Esophagus muscularis mucosa (tissue), 4 donors: ENCODE measurements around the gene LDLRAD3. TPM values are rescaled to one million over a fixed set of nuclear protein-coding genes. Genes with fewer than 3 reads are reported as not detected.

Source experiments
- DNase-seq: peaks from one replicate; pipeline ENCODE4 v3.0.0-alpha.2; 2017; ENCODE audit errors: extremely low spot score
- H3K27ac ChIP-seq, 4 donors: fragments of 200-600 bp; sonication (generic); replicated peaks in 1 of 4; 1 replicate in 3 of 4; 2 replicates in 1 of 4; pipeline ENCODE4 v1.5.1; 2016 to 2019; ENCODE audit warnings: mild to moderate bottlenecking in 1 of 4
- H3K27me3 ChIP-seq, 4 donors: fragments of 200-600 bp; sonication (generic); one replicate each; pipeline versions ENCODE4 v1.5.1 to v1.6.0; 2016 to 2019
- H3K36me3 ChIP-seq, 4 donors: fragments of 200-600 bp; sonication (generic); one replicate each; pipeline ENCODE4 v1.5.1; 2016 to 2019
- H3K4me1 ChIP-seq, 4 donors: fragments of 200-600 bp; sonication (generic); one replicate each; pipeline ENCODE4 v1.5.1; 2016 to 2019
- H3K4me3 ChIP-seq, 4 donors: fragments of 200-600 bp; sonication (generic); 1 replicate in 2 of 4; 2 replicates in 2 of 4; pipeline ENCODE4 v1.5.1; 2016 to 2019; ENCODE audit warnings: mild to moderate bottlenecking in 4 of 4, moderate library complexity in 1 of 4
- H3K9me3 ChIP-seq, 4 donors: fragments of 200-600 bp; sonication (generic); 1 replicate in 3 of 4; 2 replicates in 1 of 4; pipeline ENCODE4 v1.5.1; 2016 to 2019
- EP300 ChIP-seq: sonication (generic); formaldehyde crosslinking; IDR thresholded peaks from one replicate; pipeline ENCODE4 v1.6.1; 2017; ENCODE audit warnings: antibody characterized with exemption
- POLR2A ChIP-seq: fragments of 450-650 bp; IDR thresholded peaks from one replicate; pipeline ENCODE4 v1.6.1; 2017; ENCODE audit warnings: antibody characterized with exemption, moderate library complexity, mild to moderate bottlenecking, low read depth
- POLR2AphosphoS5 ChIP-seq, 2 donors: sonication (generic); formaldehyde crosslinking; IDR thresholded peaks; one replicate each; pipeline ENCODE4 v1.6.1; 2017; ENCODE audit warnings: antibody characterized with exemption in 2 of 2
- whole genome bisulfite sequencing: methylation state at CpG from one replicate; pipeline ENCODE4 v1.1.5; 2018; 5-methylcytosine and 5-hydroxymethylcytosine counted together
- intact Hi-C: fragments of 100-400 bp; cut with DNase I; formaldehyde crosslinking; loops from one replicate; pipeline ENCODE4 v1.15.1; 2023
- total RNA-seq, 4 donors: library from RNA; depleted of rRNA; stranded (reverse); fragments of >200 nt; gene quantifications; one replicate each; pipeline versions ENCODE4 v1.1.0 to v1.2.1, GENCODE V29; 2016
- TF ChIP-seq, protein P1 (sequence below), 3 experiments: fragments of 200-600 bp in 2 of 3; fragments of 450-650 bp in 1 of 3; sonication (generic) in 2 of 3; IDR thresholded peaks; one replicate each; pipeline ENCODE4 v1.5.1; 2017 to 2019; ENCODE audit warnings: antibody characterized with exemption in 3 of 3, mild to moderate bottlenecking in 2 of 3, moderate library complexity in 1 of 3

LDLRAD3 gene
- total RNA-seq, 4 donors from 2014 or later = 6.8 to 8.7 (median 8.2) TPM

- TF ChIP-seq POLR2AphosphoS5 (IDR thresholded peaks at IDR 0.05) (no peak), EP300 (no peak), POLR2A (no peak)
- TF ChIP-seq, protein P1, sequence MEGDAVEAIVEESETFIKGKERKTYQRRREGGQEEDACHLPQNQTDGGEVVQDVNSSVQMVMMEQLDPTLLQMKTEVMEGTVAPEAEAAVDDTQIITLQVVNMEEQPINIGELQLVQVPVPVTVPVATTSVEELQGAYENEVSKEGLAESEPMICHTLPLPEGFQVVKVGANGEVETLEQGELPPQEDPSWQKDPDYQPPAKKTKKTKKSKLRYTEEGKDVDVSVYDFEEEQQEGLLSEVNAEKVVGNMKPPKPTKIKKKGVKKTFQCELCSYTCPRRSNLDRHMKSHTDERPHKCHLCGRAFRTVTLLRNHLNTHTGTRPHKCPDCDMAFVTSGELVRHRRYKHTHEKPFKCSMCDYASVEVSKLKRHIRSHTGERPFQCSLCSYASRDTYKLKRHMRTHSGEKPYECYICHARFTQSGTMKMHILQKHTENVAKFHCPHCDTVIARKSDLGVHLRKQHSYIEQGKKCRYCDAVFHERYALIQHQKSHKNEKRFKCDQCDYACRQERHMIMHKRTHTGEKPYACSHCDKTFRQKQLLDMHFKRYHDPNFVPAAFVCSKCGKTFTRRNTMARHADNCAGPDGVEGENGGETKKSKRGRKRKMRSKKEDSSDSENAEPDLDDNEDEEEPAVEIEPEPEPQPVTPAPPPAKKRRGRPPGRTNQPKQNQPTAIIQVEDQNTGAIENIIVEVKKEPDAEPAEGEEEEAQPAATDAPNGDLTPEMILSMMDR (IDR thresholded peaks at IDR 0.05) = no peak
- H3K4me1 ChIP-seq = peaks cover 4 to 17% (median 13%) of the 10 kb centered on the region in 4 donors
- H3K36me3 ChIP-seq = no peaks in the 10 kb centered on the region
- no peak overlapping the region for H3K27ac ChIP-seq
- H3K4me3 ChIP-seq = no peak overlapping the region
- WGBS = 100% methylated on average over 6 of the region's 9 CpGs
- H3K9me3 ChIP-seq = no peaks in the 10 kb centered on the region
- intact Hi-C loops = loop anchor here (10.0 kb wide), 1 partner anchor 211 kb away; no protein-coding TSS in a partner anchor
- H3K27me3 ChIP-seq = no peaks in the 10 kb centered on the region
- no peak for DNase-seq
These were observed 92.1 kb downstream of the LDLRAD3 start for GRCh38 chr11:36035999-36036398.

- H3K4me3 ChIP-seq = no peak overlapping the region
- H3K27me3 ChIP-seq = no peaks in the 10 kb centered on the region
- no peak for DNase-seq
- intact Hi-C loops = loop anchor here (10.0 kb wide), 1 partner anchor 212 kb away; no protein-coding TSS in a partner anchor
- no peak overlapping the region for H3K27ac ChIP-seq
- H3K9me3 ChIP-seq = no peaks in the 10 kb centered on the region
- TF ChIP-seq POLR2AphosphoS5 (IDR thresholded peaks at IDR 0.05) (no peak), POLR2A (no peak), EP300 (no peak)
- TF ChIP-seq, protein P1 (IDR thresholded peaks at IDR 0.05) = no peak
- H3K4me1 ChIP-seq = peaks cover 4 to 9% (median 8%) of the 10 kb centered on the region in 4 donors
- 40% methylated on average over 7 of the region's 7 CpGs for WGBS
- H3K36me3 ChIP-seq = no peaks in the 10 kb centered on the region
These were observed 93.2 kb downstream of the LDLRAD3 start for GRCh38 chr11:36037031-36037430.

DNA sequence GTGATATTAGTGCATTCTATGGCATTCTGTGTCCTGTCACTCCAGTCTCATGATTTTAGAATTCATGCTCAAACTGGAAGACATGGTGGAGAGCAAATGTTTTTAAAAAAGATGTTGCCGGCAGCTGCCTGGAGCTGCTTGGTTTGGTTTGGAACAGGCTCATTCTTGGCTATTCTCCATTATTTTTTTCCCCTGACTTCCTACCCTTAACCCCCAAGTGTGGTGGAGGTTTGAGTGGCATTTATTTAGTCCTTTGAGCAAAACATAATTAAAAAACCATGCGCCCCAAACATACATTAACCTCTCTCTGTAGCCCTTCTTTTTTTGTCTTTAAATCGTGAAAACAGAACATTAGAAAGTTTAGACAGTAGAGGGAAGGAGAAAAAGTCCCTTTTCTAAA, 94.7 kb downstream of the LDLRAD3 start:
- Histone ChIP-seq H3K4me1 (peaks cover 4 to 9% (median 8%) of the 10 kb centered on the region in 4 donors), H3K36me3 (no peaks in the 10 kb centered on the region), H3K4me3 (no peak overlapping the region), H3K27me3 (no peaks in the 10 kb centered on the region), H3K27ac (no peak overlapping the region), H3K9me3 (no peaks in the 10 kb centered on the region)
- intact Hi-C loops = loop anchor here (10.0 kb wide), 1 partner anchor 214 kb away; no protein-coding TSS in a partner anchor
- WGBS = 81% methylated on average over 3 of the region's 3 CpGs
- TF ChIP-seq, protein P1 (IDR thresholded peaks at IDR 0.05) = no peak
- TF ChIP-seq POLR2A (no peak), POLR2AphosphoS5 (IDR thresholded peaks at IDR 0.05) (no peak), EP300 (no peak)
- no peak for DNase-seq

DNA sequence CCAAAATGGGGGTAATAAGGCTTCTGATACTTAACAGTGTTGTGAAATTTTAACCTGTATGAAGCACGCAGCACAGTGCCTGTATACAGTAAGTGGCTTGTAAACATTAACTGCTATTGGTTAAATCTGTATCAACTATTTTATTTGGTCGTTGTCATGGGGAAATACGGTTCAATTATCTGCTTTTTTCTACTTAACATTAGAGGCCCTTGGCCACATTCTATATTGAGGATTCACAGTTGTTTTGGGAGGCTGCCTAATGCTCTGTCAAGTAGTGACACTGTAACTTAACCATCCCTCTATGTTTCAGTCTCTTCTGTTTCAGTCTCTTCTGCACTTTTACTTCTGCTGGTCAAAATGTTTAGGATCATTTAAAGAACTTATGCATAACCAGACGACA, 95.6 kb downstream of the LDLRAD3 start:
- Histone ChIP-seq H3K4me1 (peaks cover 4 to 9% (median 8%) of the 10 kb centered on the region in 4 donors), H3K4me3 (no peak overlapping the region), H3K9me3 (no peaks in the 10 kb centered on the region), H3K36me3 (no peaks in the 10 kb centered on the region), H3K27me3 (no peaks in the 10 kb centered on the region), H3K27ac (no peak overlapping the region)
- WGBS = 77% methylated on average over 4 of the region's 4 CpGs
- TF ChIP-seq, protein P1 (IDR thresholded peaks at IDR 0.05) = no peak
- TF ChIP-seq POLR2AphosphoS5 (IDR thresholded peaks at IDR 0.05) (no peak), EP300 (no peak), POLR2A (no peak)
- intact Hi-C loops = loop anchor here (10.0 kb wide), 1 partner anchor 215 kb away; no protein-coding TSS in a partner anchor
- no peak for DNase-seq
